ENCODE data around the gene RFTN2. TPM values are rescaled to one million over a fixed set of nuclear protein-coding genes. Genes with fewer than 3 reads are reported as not detected.

Gene RFTN2
- 0.06 to 0.13 TPM in 2 of 5 replicates, not detected in the others for total RNA-seq (2022; extraction: Qiagen RNA extraction)

DNA sequence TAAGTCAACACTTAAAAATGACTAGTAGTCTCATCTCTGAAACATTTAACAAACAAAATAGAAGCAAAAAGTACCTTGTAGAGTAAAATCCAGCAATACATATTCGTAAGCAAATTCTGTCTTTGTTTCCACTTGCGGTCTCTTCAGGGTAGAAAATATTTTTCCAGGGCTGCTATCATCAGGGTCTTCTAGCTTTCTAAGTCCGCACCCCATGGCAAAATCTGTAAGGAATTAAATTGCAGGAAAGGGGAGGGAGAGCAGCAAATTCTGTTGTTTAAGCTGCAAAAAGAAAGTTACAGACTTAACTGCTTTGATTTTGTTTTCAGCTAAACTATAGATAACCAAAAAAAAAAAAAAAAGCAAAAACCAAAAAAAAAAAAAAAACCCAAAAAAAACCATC lies at the start of gene RFTN2:
TSS of gene RFTN2 (minus strand) at position 342 of the 400 bp plus-strand sequence. CDS start at position 213, 129 bp downstream.

DNA sequence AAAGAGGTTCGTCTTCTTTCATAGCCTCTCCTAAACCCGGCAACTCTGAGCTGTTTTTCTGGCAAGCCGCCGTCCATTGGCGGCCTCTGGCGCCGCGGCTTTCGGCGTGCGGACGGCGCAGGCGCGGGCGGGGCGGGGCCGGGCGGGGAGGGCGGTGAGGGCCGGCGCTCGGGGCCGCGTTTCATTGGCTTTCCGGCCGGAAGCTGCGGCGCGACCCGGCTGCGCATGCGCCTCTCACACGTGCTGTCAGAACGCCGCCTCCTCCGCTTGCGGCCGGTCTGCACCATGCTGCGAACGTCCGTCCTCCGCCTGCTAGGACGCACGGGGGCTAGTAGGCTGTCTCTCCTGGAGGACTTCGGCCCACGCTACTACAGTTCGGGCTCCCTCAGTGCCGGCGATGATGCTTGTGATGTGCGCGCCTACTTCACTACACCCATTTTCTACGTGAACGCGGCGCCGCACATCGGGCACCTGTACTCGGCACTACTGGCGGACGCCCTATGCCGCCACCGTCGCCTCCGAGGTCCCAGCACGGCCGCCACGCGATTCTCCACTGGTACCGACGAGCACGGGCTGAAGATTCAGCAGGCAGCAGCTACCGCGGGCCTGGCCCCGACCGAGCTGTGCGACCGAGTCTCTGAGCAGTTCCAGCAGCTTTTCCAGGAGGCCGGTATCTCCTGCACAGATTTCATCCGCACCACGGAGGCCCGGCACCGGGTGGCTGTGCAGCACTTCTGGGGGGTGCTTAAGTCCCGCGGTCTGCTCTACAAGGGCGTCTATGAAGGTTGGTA lies 29.9 kb upstream of the RFTN2 start, which contains the start of gene MARS2:
TSS of gene MARS2 (plus strand) at position 249 of the 791 bp plus-strand sequence. CDS start at position 286, 37 bp downstream.

Other genes with a start within 250 kb of the RFTN2 start
- 112 to 134 TPM (median 121 TPM) in 5 replicates for gene SF3B1, start 240.6 kb downstream of the RFTN2 start, total RNA-seq (2022; extraction: Qiagen RNA extraction)
- 15.8 to 20.4 TPM (median 16.4 TPM) in 5 replicates for gene COQ10B, start 222.0 kb downstream of the RFTN2 start, total RNA-seq (2022; extraction: Qiagen RNA extraction)
- 504 to 654 TPM (median 563 TPM) in 5 replicates for gene HSPD1, start 175.7 kb downstream of the RFTN2 start, total RNA-seq (2022; extraction: Qiagen RNA extraction)
- gene HSPE1, start 175.2 kb downstream of the RFTN2 start, total RNA-seq (2022; extraction: Qiagen RNA extraction): 413 to 816 TPM (median 463 TPM) in 5 replicates
- gene MOB4, start 159.5 kb downstream of the RFTN2 start, total RNA-seq (2022; extraction: Qiagen RNA extraction): 21.0 to 36.1 TPM (median 30.1 TPM) in 5 replicates
- gene MARS2, start 29.8 kb upstream of the RFTN2 start, total RNA-seq (2022; extraction: Qiagen RNA extraction): 11.3 to 12.5 TPM (median 11.6 TPM) in 5 replicates
- gene BOLL, start 109.7 kb upstream of the RFTN2 start, total RNA-seq (2022; extraction: Qiagen RNA extraction): not detected in 5 replicates
- gene PLCL1, start 129.0 kb upstream of the RFTN2 start, total RNA-seq (2022; extraction: Qiagen RNA extraction): 0.02 TPM in 1 of 5 replicates, not detected in the others

Measured in A549 treated with AZD2906 at 1 μM for 4 hours (cell line).